GM18861 (cell line): Measurements from ENCODE around the gene FYTTD1.

Source experiments
- ATAC-seq: cut with Tn5 transposase; IDR thresholded peaks from one replicate; pipeline ENCODE4 v1.9.1; 2021; ENCODE audit not compliant: unreplicated experiment

FYTTD1 gene

GRCh38 chr3:197791113-197791891, 41.6 kb downstream of the FYTTD1 start, which contains the start of gene LRCH3:
Gene LRCH3 (plus strand): TSS chr3:197791254. CDS start chr3:197791279, 25 bp downstream.
- peak; percentile 67 for ATAC-seq

GRCh38 chr3:197791892-197792647, 42.4 kb downstream of the FYTTD1 start:
- peak; percentile 10 for ATAC-seq

- peak; percentile 33 for ATAC-seq
Measured at GRCh38 chr3:197793247-197793646, 43.6 kb downstream of the FYTTD1 start.

- no peak for ATAC-seq
Measured at GRCh38 chr3:197794115-197794514, 44.4 kb downstream of the FYTTD1 start.

- no peak for ATAC-seq
Measured at GRCh38 chr3:197795200-197795599, 45.5 kb downstream of the FYTTD1 start.

GRCh38 chr3:197796087-197796486, 46.4 kb downstream of the FYTTD1 start:
- ATAC-seq, result no peak

GRCh38 chr3:197798863-197799262, 49.2 kb downstream of the FYTTD1 start:
- ATAC-seq, result no peak

GRCh38 chr3:197800379-197800778, 50.7 kb downstream of the FYTTD1 start:
- ATAC-seq, result no peak

GRCh38 chr3:197801891-197802778, 52.5 kb downstream of the FYTTD1 start:
- no peak for ATAC-seq

GRCh38 chr3:197802779-197803459, 53.2 kb downstream of the FYTTD1 start:
- ATAC-seq, result no peak

- no peak for ATAC-seq
Measured at GRCh38 chr3:197804511-197804910, 54.8 kb downstream of the FYTTD1 start.

GRCh38 chr3:197807969-197808587, 58.4 kb downstream of the FYTTD1 start:
- no peak for ATAC-seq

- ATAC-seq, result no peak
Measured at GRCh38 chr3:197809356-197810020, 59.8 kb downstream of the FYTTD1 start.

GRCh38 chr3:197810901-197811300, 61.2 kb downstream of the FYTTD1 start:
- ATAC-seq, result no peak

GRCh38 chr3:197811343-197811742, 61.7 kb downstream of the FYTTD1 start:
- ATAC-seq, result no peak

- no peak for ATAC-seq
Measured at GRCh38 chr3:197814372-197814771, 64.7 kb downstream of the FYTTD1 start.

GRCh38 chr3:197820550-197821335, 71.1 kb downstream of the FYTTD1 start:
- ATAC-seq, result no peak

- ATAC-seq, result no peak
Measured at GRCh38 chr3:197829397-197830045, 79.8 kb downstream of the FYTTD1 start.
